ENCODE data around the gene FHIP2A.

The FHIP2A gene

GRCh38 chr10:114829160-114829909 is 7.8 kb downstream of the FHIP2A start:
- WGBS (ENCODE audit: extremely low coverage, insufficient coverage, insufficient read length), result no CpG with 5 or more reads among the region's 4 CpGs
- Histone ChIP-seq H2AK5ac (ENCODE audit: low read length) (no peak overlapping the region), H2AFZ (ENCODE audit: insufficient read depth, low read length, poor library complexity) (no peak overlapping the region), H3K9me3 (ENCODE audit: insufficient read depth, low read depth, low read length) (no peaks in the 10 kb centered on the region), H3K4me2 (ENCODE audit: low read length) (no peak overlapping the region), H3K36me3 (ENCODE audit: control insufficient read depth in 1 of 2, insufficient read depth in 2 of 2, low read length in 2 of 2) (peaks cover 3 to 8% of the 10 kb centered on the region in 2 experiments), H4K12ac (ENCODE audit: low read depth, low read length) (no peak overlapping the region), H3K27ac (ENCODE audit: low read depth, low read length) (no peak overlapping the region), H4K8ac (ENCODE audit: low read depth, low read length) (no peak overlapping the region), H3K4ac (ENCODE audit: low read depth, low read length) (peak overlapping the region; percentile 25), H3K14ac (ENCODE audit: low read length) (no peak overlapping the region), H4K91ac (ENCODE audit: low read depth, low read length) (no peak overlapping the region), H3K27me3 (ENCODE audit: insufficient read depth, low read length) (no peaks in the 10 kb centered on the region), H2BK12ac (ENCODE audit: low read length) (no peak overlapping the region), H2BK5ac (ENCODE audit: low read depth, low read length, poor library complexity) (no peak overlapping the region), H3K23ac (ENCODE audit: low read length) (no peak overlapping the region), H3K18ac (ENCODE audit: low read length) (no peak overlapping the region), H3K79me2 (ENCODE audit: control insufficient read depth, insufficient read depth, low read length, poor library complexity) (peaks cover 3% of the 10 kb centered on the region), H3K4me3 (ENCODE audit: low read depth, low read length) (no peak overlapping the region), H3K79me1 (ENCODE audit: low read length) (no peaks in the 10 kb centered on the region), H2BK120ac (ENCODE audit: insufficient read depth, low read length, poor library complexity) (no peak overlapping the region), H3K4me1 (ENCODE audit: control insufficient read depth in 1 of 2, insufficient read depth in 2 of 2, low read length in 2 of 2) (peaks cover 11% of the 10 kb centered on the region in 2 experiments), H3K9ac (ENCODE audit: low read length) (no peak overlapping the region)
- peak in 1 of 2 donors; percentile 42 for DNase-seq

- Histone ChIP-seq H3K36me3 (ENCODE audit: control insufficient read depth in 1 of 2, insufficient read depth in 2 of 2, low read length in 2 of 2) (peaks cover 3 to 7% of the 10 kb centered on the region in 2 experiments), H3K4ac (ENCODE audit: low read depth, low read length) (no peak overlapping the region), H3K23ac (ENCODE audit: low read length) (no peak overlapping the region)
These were observed 9.7 kb downstream of the FHIP2A start for GRCh38 chr10:114831186-114831867.

GRCh38 chr10:114837690-114838089 is 16.1 kb downstream of the FHIP2A start:
- Histone ChIP-seq H3K36me3 (ENCODE audit: control insufficient read depth in 1 of 2, insufficient read depth in 2 of 2, low read length in 2 of 2) (peaks cover 17 to 21% of the 10 kb centered on the region in 2 experiments), H3K18ac (ENCODE audit: low read length) (no peak overlapping the region), H3K4ac (ENCODE audit: low read depth, low read length) (no peak overlapping the region), H3K79me2 (ENCODE audit: control insufficient read depth, insufficient read depth, low read length, poor library complexity) (no peaks in the 10 kb centered on the region), H3K27ac (ENCODE audit: low read depth, low read length) (no peak overlapping the region), H4K8ac (ENCODE audit: low read depth, low read length) (no peak overlapping the region), H4K91ac (ENCODE audit: low read depth, low read length) (no peak overlapping the region), H2BK120ac (ENCODE audit: insufficient read depth, low read length, poor library complexity) (no peak overlapping the region), H2BK12ac (ENCODE audit: low read length) (no peak overlapping the region), H2BK5ac (ENCODE audit: low read depth, low read length, poor library complexity) (no peak overlapping the region), H3K4me3 (ENCODE audit: low read depth, low read length) (no peak overlapping the region), H3K27me3 (ENCODE audit: insufficient read depth, low read length) (no peaks in the 10 kb centered on the region), H3K9me3 (ENCODE audit: insufficient read depth, low read depth, low read length) (no peaks in the 10 kb centered on the region), H2AFZ (ENCODE audit: insufficient read depth, low read length, poor library complexity) (no peak overlapping the region), H3K14ac (ENCODE audit: low read length) (no peak overlapping the region), H4K12ac (ENCODE audit: low read depth, low read length) (no peak overlapping the region), H2AK5ac (ENCODE audit: low read length) (no peak overlapping the region), H3K4me2 (ENCODE audit: low read length) (no peak overlapping the region), H3K4me1 (ENCODE audit: control insufficient read depth in 1 of 2, insufficient read depth in 2 of 2, low read length in 2 of 2) (no peaks in the 10 kb centered on the region), H3K79me1 (ENCODE audit: low read length) (no peaks in the 10 kb centered on the region), H3K9ac (ENCODE audit: low read length) (no peak overlapping the region), H3K23ac (ENCODE audit: low read length) (no peak overlapping the region)
- no peak for DNase-seq
- WGBS (ENCODE audit: extremely low coverage, insufficient coverage, insufficient read length), result no CpG with 5 or more reads among the region's 3 CpGs

More at GRCh38 chr10:114831186-114831867, 9.7 kb downstream of the FHIP2A start:
- no peak overlapping the region for H2BK5ac ChIP-seq (ENCODE audit: low read depth, low read length, poor library complexity)
- no peak overlapping the region for H3K4me2 ChIP-seq (ENCODE audit: low read length)
- H4K12ac ChIP-seq (ENCODE audit: low read depth, low read length), result no peak overlapping the region
- H4K8ac ChIP-seq (ENCODE audit: low read depth, low read length), result no peak overlapping the region
- H3K27me3 ChIP-seq (ENCODE audit: insufficient read depth, low read length), result no peaks in the 10 kb centered on the region
- H3K79me2 ChIP-seq (ENCODE audit: control insufficient read depth, insufficient read depth, low read length, poor library complexity), result no peaks in the 10 kb centered on the region
- H3K18ac ChIP-seq (ENCODE audit: low read length), result no peak overlapping the region
- H3K9me3 ChIP-seq (ENCODE audit: insufficient read depth, low read depth, low read length), result no peaks in the 10 kb centered on the region
- H2AFZ ChIP-seq (ENCODE audit: insufficient read depth, low read length, poor library complexity), result no peak overlapping the region
- no peak overlapping the region for H2BK12ac ChIP-seq (ENCODE audit: low read length)
- DNase-seq, result no peak
- no peak overlapping the region for H3K9ac ChIP-seq (ENCODE audit: low read length)
- peaks cover 8% of the 10 kb centered on the region in 2 experiments for H3K4me1 ChIP-seq (ENCODE audit: control insufficient read depth in 1 of 2, insufficient read depth in 2 of 2, low read length in 2 of 2)
- H3K14ac ChIP-seq (ENCODE audit: low read length), result no peak overlapping the region
- H4K91ac ChIP-seq (ENCODE audit: low read depth, low read length), result no peak overlapping the region
- no peak overlapping the region for H2AK5ac ChIP-seq (ENCODE audit: low read length)
- no CpG with 5 or more reads among the region's 6 CpGs for WGBS (ENCODE audit: extremely low coverage, insufficient coverage, insufficient read length)
- H3K27ac ChIP-seq (ENCODE audit: low read depth, low read length), result no peak overlapping the region
- no peaks in the 10 kb centered on the region for H3K79me1 ChIP-seq (ENCODE audit: low read length)
- H3K4me3 ChIP-seq (ENCODE audit: low read depth, low read length), result no peak overlapping the region
- no peak overlapping the region for H2BK120ac ChIP-seq (ENCODE audit: insufficient read depth, low read length, poor library complexity)

GRCh38 chr10:114839901-114840300 is 18.3 kb downstream of the FHIP2A start:
- no peak overlapping the region for H3K18ac ChIP-seq (ENCODE audit: low read length)
- H3K4me2 ChIP-seq (ENCODE audit: low read length), result no peak overlapping the region
- no peak overlapping the region for H3K4ac ChIP-seq (ENCODE audit: low read depth, low read length)
- H2BK12ac ChIP-seq (ENCODE audit: low read length), result no peak overlapping the region
- H3K27ac ChIP-seq (ENCODE audit: low read depth, low read length), result no peak overlapping the region
- no peak overlapping the region for H4K12ac ChIP-seq (ENCODE audit: low read depth, low read length)
- no peak overlapping the region for H2AK5ac ChIP-seq (ENCODE audit: low read length)
- no peak overlapping the region for H4K91ac ChIP-seq (ENCODE audit: low read depth, low read length)
- H2BK120ac ChIP-seq (ENCODE audit: insufficient read depth, low read length, poor library complexity), result no peak overlapping the region
- H3K79me1 ChIP-seq (ENCODE audit: low read length), result no peaks in the 10 kb centered on the region
- H2AFZ ChIP-seq (ENCODE audit: insufficient read depth, low read length, poor library complexity), result no peak overlapping the region
- H3K14ac ChIP-seq (ENCODE audit: low read length), result no peak overlapping the region
- no peak overlapping the region for H4K8ac ChIP-seq (ENCODE audit: low read depth, low read length)
- H3K9me3 ChIP-seq (ENCODE audit: insufficient read depth, low read depth, low read length), result no peaks in the 10 kb centered on the region
- H3K4me3 ChIP-seq (ENCODE audit: low read depth, low read length), result no peak overlapping the region
- no peak overlapping the region for H3K23ac ChIP-seq (ENCODE audit: low read length)
- H3K36me3 ChIP-seq (ENCODE audit: control insufficient read depth in 1 of 2, insufficient read depth in 2 of 2, low read length in 2 of 2), result peaks cover 21 to 30% of the 10 kb centered on the region in 2 experiments
- H3K4me1 ChIP-seq (ENCODE audit: control insufficient read depth in 1 of 2, insufficient read depth in 2 of 2, low read length in 2 of 2), result no peaks in the 10 kb centered on the region
- H3K9ac ChIP-seq (ENCODE audit: low read length), result no peak overlapping the region
- H3K27me3 ChIP-seq (ENCODE audit: insufficient read depth, low read length), result no peaks in the 10 kb centered on the region
- no peak for DNase-seq
- H3K79me2 ChIP-seq (ENCODE audit: control insufficient read depth, insufficient read depth, low read length, poor library complexity), result no peaks in the 10 kb centered on the region
- no CpG with 5 or more reads among the region's 3 CpGs for WGBS (ENCODE audit: extremely low coverage, insufficient coverage, insufficient read length)
- no peak overlapping the region for H2BK5ac ChIP-seq (ENCODE audit: low read depth, low read length, poor library complexity)
